ENCODE data around the gene EPN2.

EPN2 gene

DNA sequence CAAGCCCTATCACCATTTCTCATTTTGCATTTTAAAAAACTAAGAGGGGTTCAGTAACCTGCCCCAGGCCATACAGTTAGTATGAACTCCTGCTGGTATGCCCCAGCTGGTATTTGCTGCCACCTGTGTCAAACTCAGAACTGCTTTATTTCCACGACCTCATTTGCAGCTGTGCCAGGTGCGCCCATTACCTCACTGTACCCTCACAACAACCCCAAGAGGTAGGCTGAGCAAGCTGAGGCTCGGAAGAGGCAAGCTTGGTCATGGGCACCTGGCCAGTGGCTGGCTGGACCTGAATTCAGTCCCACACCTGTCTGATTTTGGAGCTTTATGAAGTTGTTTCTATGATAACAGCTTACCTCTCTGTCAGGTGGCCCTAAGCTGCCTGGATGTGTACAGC is 7.6 kb downstream of the EPN2 start:
- no peak for DNase-seq (ENCODE audit: low read depth)
- no peak overlapping the region for H3K4me3 ChIP-seq (ENCODE audit: low read depth, low read length)
- TF ChIP-seq, protein P1, sequence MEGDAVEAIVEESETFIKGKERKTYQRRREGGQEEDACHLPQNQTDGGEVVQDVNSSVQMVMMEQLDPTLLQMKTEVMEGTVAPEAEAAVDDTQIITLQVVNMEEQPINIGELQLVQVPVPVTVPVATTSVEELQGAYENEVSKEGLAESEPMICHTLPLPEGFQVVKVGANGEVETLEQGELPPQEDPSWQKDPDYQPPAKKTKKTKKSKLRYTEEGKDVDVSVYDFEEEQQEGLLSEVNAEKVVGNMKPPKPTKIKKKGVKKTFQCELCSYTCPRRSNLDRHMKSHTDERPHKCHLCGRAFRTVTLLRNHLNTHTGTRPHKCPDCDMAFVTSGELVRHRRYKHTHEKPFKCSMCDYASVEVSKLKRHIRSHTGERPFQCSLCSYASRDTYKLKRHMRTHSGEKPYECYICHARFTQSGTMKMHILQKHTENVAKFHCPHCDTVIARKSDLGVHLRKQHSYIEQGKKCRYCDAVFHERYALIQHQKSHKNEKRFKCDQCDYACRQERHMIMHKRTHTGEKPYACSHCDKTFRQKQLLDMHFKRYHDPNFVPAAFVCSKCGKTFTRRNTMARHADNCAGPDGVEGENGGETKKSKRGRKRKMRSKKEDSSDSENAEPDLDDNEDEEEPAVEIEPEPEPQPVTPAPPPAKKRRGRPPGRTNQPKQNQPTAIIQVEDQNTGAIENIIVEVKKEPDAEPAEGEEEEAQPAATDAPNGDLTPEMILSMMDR (IDR thresholded peaks at IDR 0.05; ENCODE audit: low read depth, low read length, missing control alignments): no peak

DNA sequence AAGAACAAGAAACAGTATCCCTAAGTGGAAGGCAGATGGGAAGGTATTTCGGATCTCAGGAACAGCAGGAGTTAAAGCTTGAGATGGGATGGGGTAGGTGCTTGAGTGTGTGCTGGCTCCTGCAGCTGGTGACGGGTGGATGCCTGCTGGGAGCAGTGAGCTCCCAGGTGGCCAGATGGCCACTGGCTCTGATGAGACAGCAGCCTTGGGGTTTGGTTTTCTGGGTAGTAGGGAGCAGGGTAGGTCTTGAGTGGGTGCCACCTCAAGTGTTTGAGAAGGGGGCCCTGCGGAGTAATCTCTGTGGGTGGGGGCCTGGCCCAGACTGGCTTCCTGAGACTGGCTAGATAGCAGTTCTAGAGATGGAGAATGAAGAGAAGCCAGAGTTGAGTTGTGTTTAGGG is 10.3 kb downstream of the EPN2 start:
- H3K4me3 ChIP-seq (ENCODE audit: low read depth, low read length): no peak overlapping the region
- TF ChIP-seq, protein P1 (IDR thresholded peaks at IDR 0.05; ENCODE audit: low read depth, low read length, missing control alignments): no peak
- no peak for DNase-seq (ENCODE audit: low read depth)

DNA sequence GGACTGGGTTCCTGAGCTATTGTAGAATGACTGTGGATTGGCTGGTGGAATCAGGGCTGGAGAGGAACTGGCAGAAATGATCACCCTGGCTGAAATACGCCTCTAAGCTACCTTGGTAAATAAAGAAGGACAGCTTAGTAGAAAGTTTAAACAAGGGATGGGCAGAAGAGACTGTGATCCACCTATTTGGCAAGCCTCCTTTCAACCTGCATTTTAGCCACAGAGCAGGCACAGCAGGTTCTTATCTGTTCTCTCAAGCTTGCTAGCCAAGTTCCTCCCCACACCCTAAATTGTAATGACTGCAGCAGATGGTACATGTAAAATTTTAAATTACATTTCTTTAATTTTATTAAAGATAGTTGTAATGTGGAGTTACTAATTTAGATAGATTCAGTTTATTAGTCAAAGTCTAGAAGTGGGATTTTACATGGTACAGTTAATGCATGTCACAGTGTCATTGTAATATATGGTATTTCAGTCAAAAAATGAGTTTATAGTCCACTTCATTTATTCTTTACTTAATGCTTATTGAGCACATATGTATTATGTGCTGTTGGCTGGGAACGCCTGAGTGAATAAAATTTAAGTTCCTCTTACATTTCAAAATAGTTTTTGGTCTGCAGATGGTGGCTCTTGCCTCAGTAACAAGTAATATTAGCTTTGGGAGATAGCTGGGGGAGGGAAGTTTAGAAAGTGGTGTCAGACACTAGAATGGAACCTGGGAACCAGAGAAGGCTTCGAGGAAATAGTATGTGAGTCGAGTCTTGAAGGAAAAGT is 11.2 kb downstream of the EPN2 start:
- TF ChIP-seq, protein P1 (IDR thresholded peaks at IDR 0.05; ENCODE audit: low read depth, low read length, missing control alignments): no peak
- no peak overlapping the region for H3K4me3 ChIP-seq (ENCODE audit: low read depth, low read length)
- no peak for DNase-seq (ENCODE audit: low read depth)

DNA sequence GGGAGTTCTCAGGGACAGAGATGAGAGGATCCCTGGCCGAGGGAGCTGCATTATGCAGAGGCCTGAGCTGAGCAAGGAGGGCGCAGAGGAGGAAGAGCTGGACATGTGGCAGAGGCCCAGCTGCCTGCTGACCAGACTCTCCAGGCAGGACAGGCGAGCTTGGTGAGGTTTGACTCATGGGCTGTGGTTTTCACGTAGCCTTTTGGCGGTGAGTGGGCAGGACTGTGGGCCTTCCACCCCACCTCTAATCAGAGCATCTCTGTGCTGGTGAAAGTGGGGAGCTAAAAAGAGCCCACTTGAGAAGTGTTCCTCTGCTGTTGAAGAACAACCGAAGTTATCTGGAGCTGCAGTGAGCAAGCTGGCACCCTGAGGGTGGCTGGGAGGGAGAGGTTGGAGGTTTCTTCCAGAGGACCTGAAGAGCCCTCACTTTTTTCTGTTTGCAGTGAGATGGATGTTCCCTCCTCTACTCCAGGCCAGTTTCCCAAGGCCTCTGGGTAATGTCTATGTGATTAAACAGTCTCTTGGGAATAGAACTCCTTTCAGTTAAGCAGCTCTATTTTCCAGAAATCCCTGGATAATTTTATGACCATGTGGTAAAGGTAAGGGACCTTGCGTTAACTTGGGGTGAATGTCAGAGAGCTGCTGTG is 11.9 kb downstream of the EPN2 start:
- DNase-seq (ENCODE audit: low read depth): no peak
- no peak overlapping the region for H3K4me3 ChIP-seq (ENCODE audit: low read depth, low read length)
- TF ChIP-seq, protein P1 (IDR thresholded peaks at IDR 0.05; ENCODE audit: low read depth, low read length, missing control alignments): no peak

DNA sequence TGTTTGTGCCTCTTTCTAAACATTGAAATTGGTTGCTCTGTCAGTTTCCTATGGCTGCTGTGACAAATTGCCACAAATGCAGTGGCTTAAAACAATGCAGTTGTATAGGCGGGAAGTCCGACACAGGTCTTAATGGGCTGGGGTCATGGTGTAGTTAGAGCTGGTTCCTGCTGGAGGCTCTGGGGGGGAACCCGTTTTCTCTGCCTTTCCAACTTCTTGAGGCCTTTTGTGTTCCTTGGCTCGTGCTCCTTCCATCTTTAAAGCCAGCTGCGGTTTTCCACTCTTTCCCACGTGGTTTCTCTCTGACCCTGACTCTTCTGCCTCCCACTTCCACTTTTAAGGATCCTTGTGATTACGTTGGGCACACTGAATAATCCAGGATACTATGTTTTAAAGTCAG is 12.5 kb downstream of the EPN2 start:
- no peak for DNase-seq (ENCODE audit: low read depth)
- TF ChIP-seq, protein P1 (IDR thresholded peaks at IDR 0.05; ENCODE audit: low read depth, low read length, missing control alignments): no peak
- H3K4me3 ChIP-seq (ENCODE audit: low read depth, low read length): no peak overlapping the region

DNA sequence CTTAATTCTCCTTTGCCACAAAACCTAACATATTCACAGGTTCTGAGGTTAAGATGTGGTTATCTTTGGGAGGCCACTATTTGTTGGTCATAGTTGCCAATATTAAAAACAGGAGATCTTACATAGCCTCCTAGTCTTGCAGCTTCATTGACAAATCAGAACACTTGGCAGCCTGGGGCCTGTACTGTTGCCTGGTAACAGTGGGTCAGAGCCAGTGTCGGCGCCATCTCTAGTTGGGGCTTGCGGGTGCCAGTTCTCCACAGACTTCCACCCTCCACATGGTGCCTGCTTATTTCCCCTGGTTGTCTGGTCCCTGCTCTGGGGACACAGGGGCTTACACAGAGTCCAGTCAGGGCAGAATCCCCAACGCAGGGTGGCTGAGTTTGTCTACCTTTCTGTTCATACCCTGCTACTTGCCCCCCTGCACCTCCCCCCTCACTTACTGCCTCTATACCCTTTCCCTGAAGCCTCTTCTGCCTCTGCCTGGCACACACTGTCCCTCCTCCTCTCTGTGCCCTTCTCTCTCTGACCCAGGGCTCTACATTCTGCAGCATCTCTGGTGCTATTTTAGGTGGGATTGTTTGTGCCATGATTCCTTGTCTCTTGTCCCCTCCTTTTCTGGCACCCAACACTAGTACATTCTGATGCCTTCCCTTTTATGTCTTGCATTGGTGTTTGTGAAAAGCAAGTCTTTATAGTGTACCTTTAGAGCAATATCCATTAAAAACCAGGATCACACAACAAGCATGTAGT is 13.4 kb downstream of the EPN2 start:
- TF ChIP-seq, protein P1 (IDR thresholded peaks at IDR 0.05; ENCODE audit: low read depth, low read length, missing control alignments): no peak
- H3K4me3 ChIP-seq (ENCODE audit: low read depth, low read length): no peak overlapping the region
- no peak for DNase-seq (ENCODE audit: low read depth)

Data from GM12864 (cell line).